ENCODE measurements around the gene SLC22A14.
"Not testable (repeated sequence)": the region's sequence is repeated elsewhere in the genome, so short reads cannot be mapped to it uniquely, and the experiment has no call there.

SLC22A14 gene

GRCh38 chr3:38313695-38314094, 31.6 kb downstream of the SLC22A14 start:
- DNase-seq (ENCODE audit: low read depth, low spot score), result no peak

GRCh38 chr3:38314112-38314763, 32.1 kb downstream of the SLC22A14 start:
- no peak for DNase-seq (ENCODE audit: low read depth, low spot score)

DNA sequence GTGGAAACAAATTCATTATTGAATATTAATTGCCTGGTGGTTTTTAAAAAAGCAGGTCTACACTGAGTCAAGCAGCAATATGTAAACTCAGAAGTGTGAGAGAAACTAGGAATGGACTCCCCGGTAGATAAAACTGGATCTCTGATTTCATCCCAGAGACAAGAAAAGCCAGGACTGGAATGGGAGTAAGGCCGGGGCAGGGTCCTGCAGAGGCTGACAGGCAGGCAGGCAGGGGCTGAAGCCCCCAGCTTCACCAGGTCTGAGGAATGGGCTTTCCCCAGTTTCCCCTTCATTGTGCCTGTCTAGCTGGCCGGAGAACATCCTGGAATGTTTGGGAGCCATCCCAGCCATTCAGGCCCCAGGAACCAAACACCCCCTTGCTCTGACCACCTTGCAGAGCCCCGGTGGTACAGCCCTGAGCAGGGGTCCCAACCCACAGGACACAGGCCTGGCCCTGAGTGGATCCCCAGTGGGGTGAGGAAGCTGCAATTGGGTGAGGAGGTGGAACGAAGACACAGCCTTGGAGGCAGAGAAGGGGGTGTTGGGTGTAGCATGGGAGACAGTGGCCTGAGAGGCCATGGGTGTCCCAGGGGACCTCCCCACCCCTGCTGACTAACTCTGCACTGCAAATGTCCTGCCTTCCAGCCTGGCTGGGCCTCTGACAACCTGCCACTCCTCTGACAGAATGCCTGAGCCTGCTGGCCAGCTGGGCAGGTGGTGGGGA, 32.8 kb downstream of the SLC22A14 start:
- DNase-seq (ENCODE audit: low read depth, low spot score), result no peak

- DNase-seq (ENCODE audit: low read depth, low spot score), result no peak
Measured at GRCh38 chr3:38315488-38316230, 33.6 kb downstream of the SLC22A14 start.

GRCh38 chr3:38316356-38317191, 34.5 kb downstream of the SLC22A14 start:
- no peak for DNase-seq (ENCODE audit: low read depth, low spot score)

- DNase-seq (ENCODE audit: low read depth, low spot score), result no peak
Measured at GRCh38 chr3:38317192-38317759, 35.2 kb downstream of the SLC22A14 start.

- no peak for DNase-seq (ENCODE audit: low read depth, low spot score)
Measured at GRCh38 chr3:38318766-38319671, 36.9 kb downstream of the SLC22A14 start.

- not testable (repeated sequence) for DNase-seq (ENCODE audit: low read depth, low spot score)
Measured at GRCh38 chr3:38320638-38321037, 38.5 kb downstream of the SLC22A14 start.

GRCh38 chr3:38323060-38323459, 41.0 kb downstream of the SLC22A14 start:
- no peak for DNase-seq (ENCODE audit: low read depth, low spot score)

GRCh38 chr3:38325256-38325655, 43.2 kb downstream of the SLC22A14 start:
- DNase-seq (ENCODE audit: low read depth, low spot score), result no peak

DNA sequence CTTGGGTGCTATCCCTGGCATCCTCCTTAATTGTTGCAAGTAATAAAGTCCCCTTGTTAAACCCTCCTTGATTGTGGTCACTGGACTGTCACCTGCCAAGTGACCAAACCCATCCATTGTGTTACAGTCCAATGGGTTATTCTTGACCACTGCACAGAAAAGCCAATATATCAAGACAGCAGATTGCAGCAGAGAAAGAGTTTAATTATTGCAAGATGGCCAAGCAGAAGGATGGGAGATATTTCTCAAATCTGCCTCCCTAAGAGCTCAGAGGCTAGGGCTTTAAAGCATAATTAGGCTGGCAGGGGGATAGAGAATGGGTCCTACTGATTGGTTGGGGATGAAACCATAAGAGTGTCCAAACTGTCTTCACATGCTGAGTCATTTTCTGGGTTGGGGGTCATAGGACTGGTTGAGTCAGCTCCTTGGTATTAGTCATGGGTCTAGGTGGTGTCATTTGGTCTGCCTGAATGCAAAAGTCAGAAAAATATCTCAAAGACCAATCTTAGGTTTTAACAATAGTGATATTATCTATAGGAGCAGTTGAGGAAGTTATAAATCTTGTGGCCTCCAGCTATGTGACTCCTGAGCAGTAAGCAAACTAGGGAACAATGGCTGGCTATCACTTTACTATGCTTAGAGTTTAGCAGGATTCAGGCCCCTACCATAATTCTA, 45.4 kb downstream of the SLC22A14 start:
- DNase-seq (ENCODE audit: low read depth, low spot score), result peak; percentile 34

DNA sequence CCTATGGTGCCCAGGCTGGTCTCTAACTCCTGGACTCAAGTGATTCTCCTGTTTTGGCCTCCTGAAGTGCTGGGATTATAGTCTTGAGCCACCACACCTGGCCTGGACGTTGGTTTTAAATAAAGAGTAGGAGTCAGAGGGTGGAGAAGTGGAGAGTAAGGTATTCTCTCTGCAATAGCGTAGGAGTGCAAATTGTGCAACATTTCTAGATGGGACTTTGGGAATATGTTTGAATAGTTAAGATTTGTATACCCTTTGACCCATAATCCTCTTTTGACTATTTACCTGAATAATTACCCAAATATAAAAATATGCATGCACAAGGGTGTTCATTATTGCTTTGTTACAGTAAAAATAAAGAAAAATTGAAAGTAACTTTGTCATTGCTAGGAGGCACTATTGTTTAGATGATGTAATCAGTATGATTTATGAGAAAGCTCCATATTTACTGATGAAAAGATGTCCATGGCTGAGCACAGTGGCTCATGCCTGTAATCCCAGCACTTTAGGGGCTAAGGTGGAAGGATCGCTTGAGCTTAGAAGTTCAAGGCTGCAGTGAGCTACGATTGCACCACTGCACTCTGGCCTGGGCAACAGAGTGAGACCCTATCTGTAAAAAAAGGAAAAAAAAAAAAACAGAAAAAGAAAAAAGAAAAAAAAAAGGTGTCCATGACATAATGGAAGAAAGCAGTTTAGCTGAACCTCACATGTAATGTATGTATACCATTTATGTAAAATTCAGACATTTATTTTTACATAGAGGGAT, 49.3 kb downstream of the SLC22A14 start:
- DNase-seq (ENCODE audit: low read depth, low spot score), result no peak

- DNase-seq (ENCODE audit: low read depth, low spot score), result no peak
Measured at GRCh38 chr3:38332201-38332600, 50.1 kb downstream of the SLC22A14 start.

DNA sequence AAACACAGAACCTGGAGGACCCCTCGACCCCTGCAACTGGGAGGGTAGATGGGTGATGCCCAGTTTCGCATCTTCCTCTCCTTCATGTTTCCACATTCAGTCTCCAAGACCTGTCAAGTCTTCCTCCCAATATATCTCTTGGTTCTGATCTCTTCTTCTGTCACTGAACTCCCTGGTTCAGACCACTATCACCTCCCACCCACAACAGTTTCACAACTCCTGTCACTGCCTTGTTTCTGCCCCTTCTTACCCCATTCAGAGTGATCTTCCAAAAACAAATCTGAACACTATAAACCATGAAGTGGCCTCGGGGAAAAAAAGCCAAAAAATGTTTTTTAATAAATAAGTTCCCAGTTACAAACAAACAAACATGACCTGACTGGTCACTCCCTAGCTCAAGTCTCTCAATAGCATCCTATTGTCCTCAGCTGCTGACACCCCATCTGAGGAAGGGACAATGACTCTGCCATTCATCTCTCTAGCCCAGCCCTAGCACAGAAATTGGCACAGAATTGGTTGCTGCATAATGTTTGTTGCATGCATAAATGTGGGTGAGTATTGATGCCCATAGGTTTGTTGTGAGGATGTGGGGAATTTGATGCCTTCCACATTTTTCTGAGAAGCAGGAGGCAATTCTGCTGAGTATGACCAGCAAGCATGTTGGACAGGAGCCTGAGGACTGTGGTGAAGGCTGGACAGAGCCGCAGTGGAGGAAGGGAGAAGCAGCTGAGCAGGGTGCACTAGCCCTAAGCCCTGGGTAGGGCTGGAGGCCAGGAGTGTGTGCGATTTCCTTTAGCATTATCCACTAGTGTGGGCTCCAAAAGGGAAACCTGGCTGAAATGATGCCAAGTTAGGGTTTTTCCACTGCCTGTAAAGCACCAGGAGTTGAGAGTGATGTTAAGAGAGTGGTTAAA, 52.3 kb downstream of the SLC22A14 start:
- peak; percentile 91 for DNase-seq (ENCODE audit: low read depth, low spot score)

DNA sequence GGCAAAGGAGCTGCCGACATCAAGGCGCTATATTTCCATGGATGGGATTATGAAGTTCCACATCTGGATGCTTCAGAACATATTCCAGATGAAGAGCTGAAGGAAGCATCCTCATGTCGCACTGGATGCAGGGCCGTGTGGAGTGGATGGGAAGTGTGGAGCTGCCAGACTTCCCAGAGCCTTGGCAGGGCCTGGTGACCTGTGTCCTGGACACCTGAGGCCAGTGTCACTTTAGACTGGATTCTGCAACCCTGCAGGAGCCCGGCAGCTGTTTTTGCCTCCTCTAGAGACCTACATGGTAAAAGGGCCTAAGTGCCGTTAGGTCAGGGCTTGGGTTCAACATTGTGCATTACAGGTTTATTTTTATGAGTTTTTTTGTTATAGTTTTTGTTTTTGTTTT, 53.2 kb downstream of the SLC22A14 start:
- no peak for DNase-seq (ENCODE audit: low read depth, low spot score)

DNA sequence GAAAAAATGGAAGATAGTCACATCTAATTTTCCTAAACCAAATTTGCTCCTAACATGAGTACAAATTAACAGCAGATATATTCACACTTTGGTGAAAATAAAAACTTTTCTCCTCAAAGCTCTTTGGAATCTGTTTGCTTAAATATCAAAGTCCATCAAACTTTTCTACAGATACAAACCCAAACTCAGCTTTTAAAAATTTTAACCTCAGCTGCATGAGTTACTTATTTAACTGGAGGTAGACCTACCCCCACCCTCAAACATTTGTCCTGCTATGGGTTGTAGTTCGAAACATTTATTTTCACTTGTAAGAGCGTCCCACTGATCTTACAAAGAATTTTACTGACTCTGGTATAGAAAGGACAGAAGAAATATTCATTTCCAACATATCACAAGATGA, 55.6 kb downstream of the SLC22A14 start:
- DNase-seq (ENCODE audit: low read depth, low spot score), result no peak

DNA sequence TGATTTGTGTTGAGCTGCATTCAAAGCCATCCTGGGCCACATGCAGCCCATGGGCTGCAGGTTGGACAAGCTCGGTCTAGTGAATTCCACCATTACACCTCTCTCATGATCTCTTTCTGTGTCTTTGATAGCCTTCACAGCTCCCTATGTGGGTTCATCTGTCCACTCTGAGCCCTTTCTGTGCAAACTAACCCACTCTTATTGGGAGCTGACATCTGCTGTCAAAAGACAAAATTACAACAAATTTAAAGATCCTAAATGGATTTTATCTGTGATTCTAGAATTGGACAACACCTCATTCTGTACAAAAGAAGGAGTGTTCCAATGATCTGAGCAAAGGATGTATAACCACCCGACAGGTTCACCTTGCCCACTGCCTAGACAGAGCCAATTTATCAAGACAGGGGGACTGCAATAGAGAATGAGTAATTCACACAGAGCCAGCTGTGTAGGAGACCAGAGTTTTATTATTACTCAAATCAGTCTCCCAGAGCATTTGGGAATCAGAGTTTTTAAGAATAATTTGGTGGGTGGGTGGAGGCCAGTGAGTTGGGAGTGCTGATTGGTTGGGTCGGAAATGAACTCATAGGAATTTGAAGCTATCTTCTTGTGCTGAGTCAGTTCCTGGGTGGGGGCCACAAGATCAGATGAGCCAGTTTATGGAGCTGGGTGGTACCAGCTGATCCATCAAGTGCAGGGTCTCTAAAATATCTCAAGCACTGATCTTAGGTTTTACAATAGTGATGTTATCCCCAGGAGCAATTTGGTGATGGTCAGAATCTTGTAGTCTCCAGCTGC, 61.9 kb downstream of the SLC22A14 start:
- DNase-seq (ENCODE audit: low read depth, low spot score), result peak; percentile 13
